Islet precursor cell (in vitro differentiated cells): Measurements from ENCODE around the gene FBXL14.

Experiments used
- DNase-seq: peaks from one replicate; pipeline ENCODE4 v3.0.0-alpha.2; 2018

Gene FBXL14

GRCh38 chr12:1532375-1533165 is 61.8 kb downstream of the FBXL14 start:
- DNase-seq, result peak; percentile 51

DNA sequence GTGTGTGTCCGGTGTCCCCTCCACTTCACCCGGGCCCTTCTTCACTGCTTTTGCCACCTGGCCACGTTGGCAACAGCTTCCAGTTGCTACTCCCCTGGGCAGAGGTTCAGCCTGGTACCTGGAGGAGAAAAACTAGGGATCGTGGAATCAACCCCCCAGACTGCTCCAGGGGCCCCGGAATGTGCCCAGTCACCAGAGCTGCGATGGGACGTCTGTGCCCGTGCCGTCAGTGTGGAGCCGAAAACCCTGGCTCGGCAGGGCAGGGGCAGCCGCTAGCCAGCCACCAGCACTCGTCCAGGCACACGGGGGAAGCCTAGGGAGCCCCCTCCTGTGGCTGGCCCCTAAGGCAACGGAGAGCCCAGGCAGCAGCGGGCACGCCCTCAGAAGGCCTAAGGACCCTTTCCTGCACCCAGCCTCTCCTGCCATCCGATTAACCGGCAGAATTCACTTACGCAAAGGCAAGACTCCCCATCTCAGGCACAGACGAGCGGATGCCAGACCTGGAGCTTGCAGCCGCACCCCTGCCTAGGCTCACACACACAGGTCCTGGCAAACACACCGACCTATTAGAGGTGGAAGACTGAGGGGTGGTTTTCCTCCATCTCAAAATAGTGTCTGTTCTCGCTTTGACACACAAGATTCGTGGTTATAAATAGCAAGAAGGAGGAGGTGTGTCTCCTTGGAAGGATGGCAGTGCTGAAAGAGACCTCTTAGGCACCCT is 62.6 kb downstream of the FBXL14 start:
- peak; percentile 52 for DNase-seq

GRCh38 chr12:1531153-1531653 is 63.2 kb downstream of the FBXL14 start:
- peak; percentile 69 for DNase-seq

GRCh38 chr12:1530592-1531152 is 63.7 kb downstream of the FBXL14 start:
- DNase-seq, result peak; percentile 56

DNA sequence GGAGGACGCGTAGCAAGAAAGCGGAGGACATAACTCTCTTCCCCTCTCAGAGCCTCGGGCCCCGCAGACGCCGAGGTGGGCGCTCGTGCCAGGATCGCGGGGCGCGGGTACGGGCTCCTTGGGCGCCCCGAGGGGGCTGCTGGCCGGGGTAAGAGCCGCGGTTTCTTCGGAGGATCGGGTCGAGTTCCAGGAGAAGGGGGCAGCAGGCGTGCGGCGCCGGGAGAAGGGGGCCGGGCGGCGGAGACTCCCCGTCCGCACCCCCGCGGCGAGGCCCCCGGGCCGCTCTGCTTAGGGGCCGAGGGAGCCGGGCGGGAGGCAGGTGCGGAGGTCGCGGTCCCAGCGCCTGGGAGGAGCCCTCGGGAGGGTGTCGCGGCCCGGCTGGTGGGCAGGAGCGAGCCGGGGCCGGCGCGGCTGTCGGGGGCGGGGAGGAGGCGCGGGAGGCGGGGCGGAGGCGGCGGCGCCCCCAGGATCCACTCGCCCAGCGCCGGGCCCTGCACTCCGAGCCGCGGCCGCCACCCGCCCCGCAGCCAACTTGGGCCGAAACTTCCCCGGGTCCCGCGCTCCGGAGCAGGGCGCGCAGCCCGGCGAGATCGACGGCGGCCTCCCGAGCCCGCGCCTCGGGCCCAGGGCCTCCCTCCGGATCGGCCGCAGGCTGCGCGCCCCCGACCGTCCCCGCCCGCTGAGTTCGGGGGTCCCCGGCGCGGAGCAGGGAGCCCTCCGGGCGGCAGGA is 64.4 kb downstream of the FBXL14 start:
- peak; percentile 74 for DNase-seq

DNA sequence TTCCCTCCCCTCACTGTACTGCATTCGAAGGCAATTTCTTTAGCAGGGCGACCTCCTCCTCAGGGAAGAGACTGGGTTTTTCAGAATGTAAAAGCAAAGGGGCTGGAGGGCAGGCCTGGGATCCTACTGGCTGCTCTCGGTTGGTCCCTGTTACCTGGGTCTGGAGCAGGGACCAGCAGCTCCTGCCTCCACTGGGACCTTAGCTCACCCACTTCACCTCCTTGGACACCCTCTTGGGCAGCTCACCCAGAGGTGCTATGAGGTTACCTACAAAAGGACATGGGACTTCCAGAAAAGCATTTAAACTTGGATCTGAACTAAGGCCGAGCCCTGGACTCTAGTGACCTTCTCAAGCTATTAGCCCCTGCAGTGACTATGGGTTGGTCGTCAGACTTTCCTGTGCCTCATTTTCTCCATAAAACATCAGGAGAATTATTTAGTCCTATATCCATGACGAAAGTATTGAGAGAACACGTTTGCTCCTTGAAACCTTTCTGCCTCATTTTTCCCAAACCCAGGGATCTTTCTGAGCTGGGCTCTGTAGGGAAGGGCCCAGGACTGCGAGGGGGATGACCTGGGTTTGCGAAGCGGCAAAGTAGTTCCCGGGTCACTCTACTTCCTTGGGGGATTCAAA is 65.0 kb downstream of the FBXL14 start:
- peak; percentile 57 for DNase-seq

GRCh38 chr12:1528791-1529190 is 65.6 kb downstream of the FBXL14 start:
- DNase-seq, result peak; percentile 51

- DNase-seq, result peak; percentile 91
Observed at GRCh38 chr12:1527789-1528188, 66.6 kb downstream of the FBXL14 start.

- DNase-seq, result no peak
Observed at GRCh38 chr12:1525858-1526257, 68.5 kb downstream of the FBXL14 start.

- DNase-seq, result peak; percentile 68
Observed at GRCh38 chr12:1523558-1524050, 70.8 kb downstream of the FBXL14 start.

DNA sequence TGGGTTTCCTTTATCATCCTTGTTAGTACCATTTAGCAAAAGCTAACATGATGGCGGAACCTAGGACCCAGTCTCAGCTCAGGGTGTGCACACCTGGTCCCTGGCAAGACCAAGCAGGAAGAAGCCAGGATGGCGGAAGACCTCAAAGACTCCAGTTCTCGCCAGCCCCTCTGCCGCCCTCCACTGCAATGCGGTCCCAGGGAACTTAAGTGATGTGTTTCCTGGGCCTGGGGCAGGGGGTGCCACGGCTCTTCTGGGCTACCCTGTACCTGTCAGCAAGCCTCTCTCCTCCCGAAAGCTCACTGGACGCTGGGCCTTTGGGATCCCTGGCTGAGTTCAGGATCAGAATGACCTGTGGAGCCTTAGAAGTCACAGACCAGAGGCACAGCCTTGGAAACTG is 71.3 kb downstream of the FBXL14 start:
- DNase-seq, result peak; percentile 56

- DNase-seq, result peak; percentile 53
Observed at GRCh38 chr12:1519642-1520041, 74.7 kb downstream of the FBXL14 start.

- DNase-seq, result peak; percentile 77
Observed at GRCh38 chr12:1518591-1519516, 75.5 kb downstream of the FBXL14 start.

DNA sequence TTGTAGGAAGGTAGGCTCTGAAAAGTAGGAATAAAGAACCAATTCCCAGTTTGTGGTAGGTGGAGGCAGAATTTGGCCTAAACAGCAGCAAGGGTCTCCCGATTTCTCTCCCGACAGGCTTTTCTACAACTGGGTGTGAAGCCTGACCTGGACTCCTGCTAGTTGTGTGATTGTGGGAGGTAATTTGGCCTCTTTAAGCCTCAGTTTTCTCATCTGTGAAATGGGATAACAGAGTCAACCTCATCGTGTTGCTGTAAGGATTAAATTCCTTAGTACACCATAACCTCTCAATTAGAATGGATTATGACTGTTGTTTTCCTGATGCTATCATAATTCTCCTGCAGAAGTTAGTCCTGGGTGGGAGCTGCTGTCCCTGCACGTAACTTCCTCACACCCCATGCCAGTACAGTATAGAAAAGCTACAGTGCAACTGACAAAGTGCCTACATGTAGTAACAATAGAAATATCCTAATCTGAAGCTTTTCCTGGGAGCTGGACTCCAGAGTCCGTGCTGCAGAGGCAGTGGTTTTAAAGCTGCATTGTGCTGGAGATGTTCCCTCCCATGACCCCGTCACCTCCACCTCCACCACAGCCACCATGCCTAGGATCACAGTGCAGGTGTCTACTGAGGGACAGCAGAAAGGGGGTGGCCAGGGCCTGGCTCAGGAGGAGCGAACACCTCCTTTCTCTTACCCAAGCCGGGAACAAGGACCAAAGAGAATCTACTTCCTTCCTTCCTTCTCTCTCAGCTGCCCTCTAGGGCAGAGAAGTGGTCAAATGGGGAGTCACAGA is 76.5 kb downstream of the FBXL14 start:
- peak; percentile 52 for DNase-seq

GRCh38 chr12:1517007-1517406 is 77.4 kb downstream of the FBXL14 start:
- DNase-seq, result peak; percentile 67
